ENCODE data around the gene ZFYVE27. TPM values are rescaled to one million over a fixed set of nuclear protein-coding genes. Genes with fewer than 3 reads are reported as not detected.

Gene ZFYVE27
- total RNA-seq, 1 donor from 2014 or later: 27.0 TPM

GRCh38 chr10:97788552-97789442 lies 51.9 kb downstream of the ZFYVE27 start:
- no peak overlapping the region for H3K27ac Mint-ChIP-seq (ENCODE audit: unreplicated experiment)
- peaks cover 24% of the 10 kb centered on the region for H3K27me3 Mint-ChIP-seq (ENCODE audit: unreplicated experiment)
- no peaks in the 10 kb centered on the region for H3K36me3 Mint-ChIP-seq (ENCODE audit: unreplicated experiment)
- no peak for DNase-seq (ENCODE audit: extremely low spot score, unreplicated experiment)
- H3K4me3 Mint-ChIP-seq (ENCODE audit: unreplicated experiment): no peak overlapping the region
- TF ChIP-seq CTCF (IDR thresholded peaks at IDR 0.05): no peak
- peaks cover 2% of the 10 kb centered on the region for H3K4me1 Mint-ChIP-seq (ENCODE audit: unreplicated experiment)
- no peaks in the 10 kb centered on the region for H3K9me3 Mint-ChIP-seq (ENCODE audit: unreplicated experiment)

GRCh38 chr10:97789770-97790397 lies 53.0 kb downstream of the ZFYVE27 start:
- H3K4me3 Mint-ChIP-seq (ENCODE audit: unreplicated experiment): no peak overlapping the region
- no peaks in the 10 kb centered on the region for H3K36me3 Mint-ChIP-seq (ENCODE audit: unreplicated experiment)
- no peak overlapping the region for H3K27ac Mint-ChIP-seq (ENCODE audit: unreplicated experiment)
- TF ChIP-seq CTCF (IDR thresholded peaks at IDR 0.05): no peak
- peaks cover 2% of the 10 kb centered on the region for H3K4me1 Mint-ChIP-seq (ENCODE audit: unreplicated experiment)
- peaks cover 28% of the 10 kb centered on the region for H3K27me3 Mint-ChIP-seq (ENCODE audit: unreplicated experiment)
- H3K9me3 Mint-ChIP-seq (ENCODE audit: unreplicated experiment): no peaks in the 10 kb centered on the region
- DNase-seq (ENCODE audit: extremely low spot score, unreplicated experiment): no peak

- Mint-ChIP-seq H3K27me3 (ENCODE audit: unreplicated experiment) (peaks cover 32% of the 10 kb centered on the region), H3K9me3 (ENCODE audit: unreplicated experiment) (no peaks in the 10 kb centered on the region), H3K4me3 (ENCODE audit: unreplicated experiment) (no peak overlapping the region), H3K36me3 (ENCODE audit: unreplicated experiment) (no peaks in the 10 kb centered on the region), H3K4me1 (ENCODE audit: unreplicated experiment) (peaks cover 2% of the 10 kb centered on the region), H3K27ac (ENCODE audit: unreplicated experiment) (no peak overlapping the region)
- TF ChIP-seq CTCF (IDR thresholded peaks at IDR 0.05): peak; percentile 96
- DNase-seq (ENCODE audit: extremely low spot score, unreplicated experiment): peak; percentile 88
Measured at GRCh38 chr10:97791824-97792721, 55.1 kb downstream of the ZFYVE27 start.

- H3K9me3 Mint-ChIP-seq (ENCODE audit: unreplicated experiment): peaks cover 11% of the 10 kb centered on the region
- H3K4me3 Mint-ChIP-seq (ENCODE audit: unreplicated experiment): no peak overlapping the region
- H3K36me3 Mint-ChIP-seq (ENCODE audit: unreplicated experiment): no peaks in the 10 kb centered on the region
- peaks cover 2% of the 10 kb centered on the region for H3K4me1 Mint-ChIP-seq (ENCODE audit: unreplicated experiment)
- peaks cover 55% of the 10 kb centered on the region for H3K27me3 Mint-ChIP-seq (ENCODE audit: unreplicated experiment)
- no peak for TF ChIP-seq CTCF (IDR thresholded peaks at IDR 0.05)
- no peak for DNase-seq (ENCODE audit: extremely low spot score, unreplicated experiment)
- no peak overlapping the region for H3K27ac Mint-ChIP-seq (ENCODE audit: unreplicated experiment)
Measured at GRCh38 chr10:97795886-97796285, 59.0 kb downstream of the ZFYVE27 start.

All from osteocyte (in vitro differentiated cells).